Psoas muscle (tissue), 8 donors: ENCODE measurements around the gene GREM2. TPM values are rescaled to one million over a fixed set of nuclear protein-coding genes. Genes with fewer than 3 reads are reported as not detected.

ENCODE experiments used
- ATAC-seq, 4 donors: fragments of 200-7000 bp; cut with Tn5 transposase; one replicate each; pipeline ENCODE4 v1.9.1; 2020; ENCODE audit warnings: moderate library complexity in 3 of 4, mild to moderate bottlenecking in 2 of 4
- DNase-seq, 2 donors: peaks; one replicate each; pipeline ENCODE4 v3.0.0-alpha.2; 2020
- H3K27ac ChIP-seq: fragments of 200-600 bp; one replicate; pipeline ENCODE4 v1.8.0; 2022
- H3K27me3 ChIP-seq, 3 donors: fragments of 200-600 bp in 1 of 3; one replicate each; pipeline versions ENCODE4 v1.6.1 to v1.8.0; 2013 to 2022; ENCODE audit warnings: low read length in 2 of 3, mild to moderate bottlenecking in 2 of 3, moderate library complexity in 1 of 3; ENCODE audit not compliant: insufficient read depth in 3 of 3
- H3K36me3 ChIP-seq, 2 donors: fragments of 200-600 bp in 1 of 2; one replicate each; pipeline versions ENCODE4 v1.6.1 to v1.8.0; 2013 to 2022; ENCODE audit warnings: low read depth in 1 of 2, mild to moderate bottlenecking in 1 of 2, moderate library complexity in 1 of 2; ENCODE audit not compliant: insufficient read depth in 1 of 2
- H3K4me1 ChIP-seq: fragments of 200-600 bp; one replicate; pipeline ENCODE4 v1.8.0; 2022
- H3K4me3 ChIP-seq: fragments of 200-600 bp; one replicate; pipeline ENCODE4 v1.8.0; 2022; ENCODE audit warnings: mild to moderate bottlenecking
- H3K9me3 ChIP-seq: fragments of 200-600 bp; one replicate; pipeline ENCODE4 v1.8.0; 2022
- CTCF ChIP-seq: fragments of 200-600 bp; IDR thresholded peaks from one replicate; pipeline ENCODE4 v1.8.0; 2022; ENCODE audit warnings: antibody characterized with exemption
- whole genome bisulfite sequencing, 3 donors: extraction: QIAGEN DNeasy Blood & Tissue Kit; methylation state at CpG; one replicate each; pipeline versions ENCODE4 v1.1.6 to v1.1.7; 2013; 5-methylcytosine and 5-hydroxymethylcytosine counted together
- intact Hi-C, 2 donors: fragments of 100-400 bp; cut with DNase I; formaldehyde crosslinking; loops; one replicate each; pipeline versions ENCODE4 v1.11.0 to v1.14.2; 2022
- long read RNA-seq, 2 donors: library from polyadenylated mRNA; unstranded; transcript quantifications; one replicate each; pipeline ENCODE4 v2.0.0, GENCODE V29; 2021
- polyA plus RNA-seq, 3 donors: library from polyadenylated mRNA; stranded (reverse); fragments of 200-250 nt; gene quantifications; one replicate each; pipeline ENCODE4 v1.2.3, GENCODE V29; 2013
- total RNA-seq, 4 donors: library from RNA; stranded (reverse); fragmentation: NEBNext Ultra II Directional in 2 of 4; extraction: Animal tissue kit (Norgen Biotek cat#: 25700) in 2 of 4; gene quantifications; one replicate each; pipeline versions ENCODE4 v1.2.1 to v1.2.4, GENCODE V29; 2021 to 2023
- donor health status: healthy with polysubstance abuse.
- donor health status: DM: no; HTN: no; CAD: no; lungs with moderate emphysema.
- donor health status: Bipolar disorder and iron deficiency.
- donor health status: healthy.
- donor health status: DM: yes; HTN: yes; CAD: no.
- donor health status: DM: no; HTN: no; CAD: no.
- donor health status: DM: no; HTN: no; CAD: no.
- donor health status: DM: yes; HTN: yes; CAD: no.

Gene GREM2
- 1 to 10 TPM in 2 of 4 donors, under 1 TPM in 2; 0.56 to 9.5 (median 1.3) TPM for total RNA-seq
- polyA plus RNA-seq: 1 to 10 TPM in 2 of 3 donors, under 1 TPM in 1; 0.85 to 2.0 (median 1.4) TPM
- long read RNA-seq, donor 1, full-length matches to known transcripts: 3 of 10 reads
- long read RNA-seq, donor 1, partial matches to known transcripts: 0 of 10 reads
- long read RNA-seq, donor 1, other reads (novel, unspliced or antisense): 7 of 10 reads
- long read RNA-seq, donor 2, partial matches to known transcripts: 2 of 5 reads
- long read RNA-seq, donor 2, other reads (novel, unspliced or antisense): 3 of 5 reads

DNA sequence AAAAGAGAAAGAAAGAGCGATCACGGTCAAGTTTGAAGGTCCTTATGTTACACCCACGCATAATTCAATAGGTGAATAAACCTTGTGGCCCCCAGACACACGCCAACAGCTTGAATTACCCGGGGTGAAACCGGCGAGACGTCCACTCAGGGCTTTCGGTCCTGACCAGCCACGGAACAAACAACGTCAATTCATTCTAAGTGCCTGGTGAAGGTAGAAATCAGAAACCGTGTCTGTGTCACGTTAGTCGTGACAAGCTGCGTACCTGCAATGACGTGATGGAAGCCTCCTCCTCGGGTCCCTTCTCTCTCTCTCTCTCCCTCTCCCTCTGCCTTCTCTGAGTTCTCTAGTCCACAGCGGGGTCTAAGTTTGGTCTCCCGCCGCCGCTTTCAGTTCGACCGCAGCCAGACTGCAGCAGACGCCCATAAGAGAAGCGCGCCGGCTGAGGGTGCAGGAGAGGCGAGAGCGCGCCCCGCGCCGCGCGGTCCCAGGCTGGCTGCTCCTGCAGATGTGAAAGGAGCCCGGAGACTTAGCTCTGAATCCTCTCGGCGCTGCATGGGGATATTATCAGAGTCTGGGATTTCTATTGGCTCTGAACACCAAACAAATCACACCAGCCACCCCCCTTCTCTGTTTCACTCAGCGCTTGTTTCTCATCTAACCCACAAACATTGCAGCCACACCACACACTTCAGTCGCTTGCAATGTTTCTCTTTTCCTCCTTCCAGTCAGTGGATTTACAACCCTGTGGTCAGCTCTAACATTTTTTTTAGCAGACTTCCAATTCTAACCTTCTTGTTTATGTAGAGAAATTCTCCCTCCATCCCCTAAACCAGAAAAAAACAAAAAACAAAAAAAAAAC is at the start of gene GREM2:
Gene GREM2 (minus strand): TSS at position 537 of the 862 bp plus-strand sequence. CDS start 118,680 bp downstream, outside the sequence.
- no peak for TF ChIP-seq CTCF
- intact Hi-C loops: no loop called here
- Histone ChIP-seq H3K36me3 (no peaks in the 10 kb centered on the region), H3K4me1 (no peaks in the 10 kb centered on the region), H3K9me3 (no peaks in the 10 kb centered on the region), H3K27ac (no peak within 1 kb of the TSS), H3K27me3 (peaks cover 0 to 21% (median 2%) of the 10 kb centered on the region in 3 donors), H3K4me3 (peak within 1 kb of the TSS; percentile 59)
- DNase-seq (peak; percentile 21 to 56), ATAC-seq (peak in 3 of 4 donors; percentile 34 to 70 (median 40))
- 1 to 2% (median 1%) methylated on average over 40 of the region's 40 CpGs for WGBS, 3 donors

- 78 to 85% (median 85%) methylated on average over 12 of the region's 12 CpGs for WGBS, 3 donors
- H3K36me3 ChIP-seq: no peaks in the 10 kb centered on the region
- intact Hi-C loops: no loop called here
- no peaks in the 10 kb centered on the region for H3K9me3 ChIP-seq
- no peak for TF ChIP-seq CTCF
- no peaks in the 10 kb centered on the region for H3K4me1 ChIP-seq
- ATAC-seq (no peak), DNase-seq (no peak)
- H3K27me3 ChIP-seq: no peaks in the 10 kb centered on the region
- H3K4me3 ChIP-seq: no peak overlapping the region
- no peak overlapping the region for H3K27ac ChIP-seq
Measured at GRCh38 chr1:240658312-240658960, 46.5 kb upstream of the GREM2 start.

DNA sequence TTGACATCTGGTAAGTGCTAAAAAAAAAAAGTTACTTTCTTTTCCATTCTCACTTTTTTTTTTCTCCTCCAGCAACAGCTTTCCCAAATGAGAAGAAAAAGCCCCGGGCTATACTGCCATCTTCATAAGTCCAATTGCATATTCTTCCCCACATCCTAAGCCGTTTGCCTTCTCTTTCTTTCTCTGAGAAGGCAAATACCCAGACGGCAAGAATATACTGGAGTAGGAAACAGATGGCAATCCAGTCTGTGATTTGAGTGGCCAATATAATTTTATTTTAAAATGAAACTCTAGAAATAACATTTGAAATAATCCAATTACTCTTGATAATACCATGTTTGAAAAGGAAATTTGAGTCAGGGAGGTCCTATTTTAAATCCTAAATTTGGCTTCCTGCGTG is 44.6 kb upstream of the GREM2 start:
- WGBS, 3 donors: 66 to 76% (median 69%) methylated on average over 4 of the region's 4 CpGs
- H3K27ac ChIP-seq: no peak overlapping the region
- DNase-seq: no peak
- H3K4me1 ChIP-seq: no peaks in the 10 kb centered on the region
- H3K27me3 ChIP-seq: no peaks in the 10 kb centered on the region
- H3K4me3 ChIP-seq: no peak overlapping the region
- no peaks in the 10 kb centered on the region for H3K36me3 ChIP-seq
- intact Hi-C loops: no loop called here
- TF ChIP-seq CTCF: no peak
- no peak for ATAC-seq
- no peaks in the 10 kb centered on the region for H3K9me3 ChIP-seq

DNA sequence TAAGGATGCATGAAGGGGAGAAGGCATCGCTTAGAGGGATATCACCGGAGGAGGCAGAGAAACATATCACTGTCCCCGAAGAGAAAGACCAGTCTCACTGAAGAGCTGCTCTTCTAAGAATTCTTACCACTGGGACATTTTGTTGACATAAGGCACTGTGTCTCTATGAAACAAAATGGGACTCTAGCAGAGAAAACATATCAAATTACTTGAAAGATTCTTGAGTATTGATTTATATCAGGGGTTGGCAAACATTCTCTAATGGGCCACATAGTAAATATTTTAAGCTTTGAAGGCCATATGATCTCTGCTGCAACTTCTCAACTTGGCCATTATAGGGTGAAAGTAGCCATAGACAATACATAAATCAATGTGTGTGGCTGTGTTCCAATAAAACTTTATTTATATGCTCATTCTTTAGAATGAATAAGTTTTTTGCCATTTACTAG is 41.0 kb upstream of the GREM2 start:
- Histone ChIP-seq H3K27ac (no peak overlapping the region), H3K4me3 (no peak overlapping the region), H3K27me3 (no peaks in the 10 kb centered on the region), H3K36me3 (no peaks in the 10 kb centered on the region), H3K9me3 (no peaks in the 10 kb centered on the region), H3K4me1 (no peaks in the 10 kb centered on the region)
- intact Hi-C loops: no loop called here
- ATAC-seq (no peak), DNase-seq (no peak)
- 59 to 78% (median 72%) methylated on average over 3 of the region's 3 CpGs for WGBS, 3 donors
- TF ChIP-seq CTCF: no peak
